ACC112 (cell line): ENCODE measurements around the gene SSNA1.

ENCODE experiments used
- H2AFZ ChIP-seq: fragments of 200-600 bp; sonication (generic); one replicate; pipeline ENCODE4 v1.6.0; 2017; ENCODE audit warnings: antibody characterized with exemption, low read length; ENCODE audit not compliant: unreplicated experiment
- H3K27ac ChIP-seq: fragments of 200-600 bp; sonication (generic); 2 replicates; pipeline ENCODE4 v1.5.1; 2014; ENCODE audit warnings: low read depth, mild to moderate bottlenecking, antibody characterized with exemption, low read length, moderate library complexity
- H3K27me3 ChIP-seq: fragments of 200-600 bp; sonication (generic); 2 replicates; pipeline ENCODE4 v1.6.1; 2014; ENCODE audit warnings: mild to moderate bottlenecking, antibody characterized with exemption, low read length, moderate library complexity, mixed read lengths; ENCODE audit not compliant: insufficient read depth
- H3K36me3 ChIP-seq: fragments of 200-600 bp; sonication (generic); 2 replicates; pipeline ENCODE4 v1.6.1; 2016; ENCODE audit warnings: mild to moderate bottlenecking, antibody characterized with exemption, low read length, moderate library complexity, mixed read lengths; ENCODE audit not compliant: insufficient read depth
- H3K4me1 ChIP-seq: fragments of 200-600 bp; sonication (generic); one replicate; pipeline ENCODE4 v1.6.1; 2016; ENCODE audit warnings: low read length, mixed read lengths; ENCODE audit not compliant: insufficient read depth, unreplicated experiment, control insufficient read depth
- H3K4me3 ChIP-seq: fragments of 200-600 bp; sonication (generic); 2 replicates; pipeline ENCODE4 v1.5.1; 2014; ENCODE audit warnings: mild to moderate bottlenecking, low read depth, low read length
- H3K79me2 ChIP-seq: fragments of 200-600 bp; sonication (generic); one replicate; pipeline ENCODE4 v1.6.0; 2016; ENCODE audit warnings: low read length; ENCODE audit not compliant: control insufficient read depth, unreplicated experiment, insufficient read depth

Gene SSNA1

GRCh38 chr9:137179761-137180160, 8.7 kb upstream of the SSNA1 start:
- H3K4me1 ChIP-seq = peaks cover 10% of the 10 kb centered on the region
- no peak overlapping the region for H3K27ac ChIP-seq
- H3K27me3 ChIP-seq = no peaks in the 10 kb centered on the region
- H2AFZ ChIP-seq = no peak overlapping the region
- H3K79me2 ChIP-seq = no peaks in the 10 kb centered on the region
- H3K4me3 ChIP-seq = no peak overlapping the region
- no peaks in the 10 kb centered on the region for H3K36me3 ChIP-seq

DNA sequence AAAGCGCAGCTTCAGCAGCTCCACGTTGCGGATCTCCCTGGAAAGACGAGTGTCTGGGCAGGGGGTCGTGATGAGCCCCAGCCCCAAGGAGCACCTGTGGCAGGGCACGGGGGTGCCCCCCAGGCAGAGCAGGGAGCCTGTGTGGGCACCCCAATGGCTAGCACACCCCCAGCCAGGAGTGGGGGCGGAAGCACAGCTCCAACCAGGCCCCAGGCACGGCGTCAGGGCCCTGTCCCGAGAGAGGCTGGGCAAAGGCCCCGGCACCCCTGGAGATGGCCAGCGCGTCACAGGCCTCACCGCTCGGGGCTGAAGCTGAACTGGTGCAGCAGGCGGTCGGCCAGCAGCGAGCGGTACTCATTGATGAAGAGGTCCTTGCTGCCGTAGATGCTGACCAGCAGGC, 8.0 kb upstream of the SSNA1 start:
- Histone ChIP-seq H2AFZ (no peak overlapping the region), H3K4me1 (peaks cover 10% of the 10 kb centered on the region), H3K79me2 (no peaks in the 10 kb centered on the region), H3K36me3 (no peaks in the 10 kb centered on the region), H3K27me3 (no peaks in the 10 kb centered on the region), H3K4me3 (no peak overlapping the region), H3K27ac (no peak overlapping the region)

GRCh38 chr9:137181680-137182079, 6.8 kb upstream of the SSNA1 start:
- H3K27me3 ChIP-seq = no peaks in the 10 kb centered on the region
- H3K4me1 ChIP-seq = peaks cover 10% of the 10 kb centered on the region
- H2AFZ ChIP-seq = no peak overlapping the region
- no peak overlapping the region for H3K4me3 ChIP-seq
- H3K79me2 ChIP-seq = peaks cover 9% of the 10 kb centered on the region
- H3K27ac ChIP-seq = no peak overlapping the region
- H3K36me3 ChIP-seq = no peaks in the 10 kb centered on the region

- Histone ChIP-seq H3K4me1 (peaks cover 17% of the 10 kb centered on the region), H3K36me3 (no peaks in the 10 kb centered on the region), H3K79me2 (peaks cover 20% of the 10 kb centered on the region), H3K27me3 (no peaks in the 10 kb centered on the region), H3K4me3 (no peak overlapping the region), H3K27ac (no peak overlapping the region), H2AFZ (no peak overlapping the region)
Observed at GRCh38 chr9:137182836-137183235, 5.6 kb upstream of the SSNA1 start.

- Histone ChIP-seq H3K27me3 (no peaks in the 10 kb centered on the region), H3K36me3 (no peaks in the 10 kb centered on the region), H3K27ac (no peak overlapping the region), H3K4me1 (peaks cover 7% of the 10 kb centered on the region), H3K4me3 (no peak overlapping the region), H2AFZ (no peak overlapping the region), H3K79me2 (peaks cover 23% of the 10 kb centered on the region)
Observed at GRCh38 chr9:137183980-137184595, 4.4 kb upstream of the SSNA1 start.

GRCh38 chr9:137184881-137185660, 3.4 kb upstream of the SSNA1 start:
- Histone ChIP-seq H3K4me1 (peaks cover 14% of the 10 kb centered on the region), H3K79me2 (peaks cover 28% of the 10 kb centered on the region), H3K27ac (no peak overlapping the region), H3K4me3 (no peak overlapping the region), H3K36me3 (no peaks in the 10 kb centered on the region), H3K27me3 (no peaks in the 10 kb centered on the region), H2AFZ (no peak overlapping the region)

DNA sequence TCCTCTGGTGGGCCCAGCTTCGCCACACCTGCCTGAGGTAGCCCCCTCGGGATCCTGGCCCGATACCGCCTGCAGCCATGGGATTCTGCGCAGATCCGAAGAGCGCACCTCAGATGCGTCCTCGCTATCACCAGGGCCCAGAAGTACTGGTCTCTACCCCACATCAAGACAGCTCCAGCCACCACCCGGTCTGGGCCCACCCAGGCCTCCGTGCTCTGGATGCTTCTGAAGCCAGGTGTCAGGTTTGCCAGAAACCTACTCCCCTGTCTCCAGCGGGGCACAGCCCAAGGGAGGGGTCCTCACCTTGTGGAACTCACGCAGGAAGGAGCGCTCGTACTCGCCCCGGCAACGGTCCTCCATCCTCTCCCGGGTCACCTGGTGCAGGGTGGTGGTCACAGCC, 2.6 kb upstream of the SSNA1 start:
- Histone ChIP-seq H3K36me3 (no peaks in the 10 kb centered on the region), H3K27ac (no peak overlapping the region), H3K4me1 (peaks cover 18% of the 10 kb centered on the region), H3K27me3 (no peaks in the 10 kb centered on the region), H3K4me3 (no peak overlapping the region), H2AFZ (no peak overlapping the region), H3K79me2 (peaks cover 37% of the 10 kb centered on the region)

GRCh38 chr9:137186385-137186784, 2.1 kb upstream of the SSNA1 start:
- peaks cover 18% of the 10 kb centered on the region for H3K4me1 ChIP-seq
- H3K4me3 ChIP-seq = peak overlapping the region; percentile 80; the same call in 1 of the 2 replicates
- no peak overlapping the region for H3K27ac ChIP-seq
- peaks cover 40% of the 10 kb centered on the region for H3K79me2 ChIP-seq
- no peak overlapping the region for H2AFZ ChIP-seq
- H3K27me3 ChIP-seq = no peaks in the 10 kb centered on the region
- no peaks in the 10 kb centered on the region for H3K36me3 ChIP-seq

- Histone ChIP-seq H3K27me3 (no peaks in the 10 kb centered on the region), H3K79me2 (peaks cover 40% of the 10 kb centered on the region), H3K27ac (no peak overlapping the region), H3K4me3 (peak overlapping the region; percentile 80), H2AFZ (no peak overlapping the region), H3K4me1 (peaks cover 18% of the 10 kb centered on the region), H3K36me3 (no peaks in the 10 kb centered on the region)
Observed at GRCh38 chr9:137187386-137187785, 1.1 kb upstream of the SSNA1 start.

GRCh38 chr9:137188086-137188489, 388 bp upstream of the SSNA1 start:
- peak overlapping the region; percentile 80 for H3K4me3 ChIP-seq
- H3K79me2 ChIP-seq = peaks cover 40% of the 10 kb centered on the region
- H3K36me3 ChIP-seq = no peaks in the 10 kb centered on the region
- peak overlapping the region; percentile 86 for H3K27ac ChIP-seq
- peaks cover 18% of the 10 kb centered on the region for H3K4me1 ChIP-seq
- peak overlapping the region; percentile 79 for H2AFZ ChIP-seq
- H3K27me3 ChIP-seq = no peaks in the 10 kb centered on the region
